ENCODE data around the gene AMELX. TPM values are rescaled to one million over a fixed set of nuclear protein-coding genes. Genes with fewer than 3 reads are reported as not detected.

Gene AMELX
- total RNA-seq (2021; fragmentation: NEBNext Ultra II Directional; extraction: Animal tissue kit (Norgen Biotek cat#: 25700)): not detected in 2 replicates
- not detected in 2 replicates for polyA plus RNA-seq (2011; rRNA removed)
- polyA plus RNA-seq (2011; cell fraction: cytosol; rRNA removed): not detected
- not detected for polyA plus RNA-seq (2011; cell fraction: nucleus; rRNA removed)
- polyA plus RNA-seq (2012, experiment 1 of 2): not detected in 4 replicates
- polyA plus RNA-seq (2012, experiment 2 of 2): not detected
- polyA plus RNA-seq (2013, experiment 1 of 2): not detected
- polyA plus RNA-seq (2013, experiment 2 of 2): not detected
- not detected in 2 replicates for polyA minus RNA-seq (2011; rRNA and poly(A)+ RNA removed)
- polyA minus RNA-seq (2011; cell fraction: cytosol; rRNA and poly(A)+ RNA removed): not detected
- polyA minus RNA-seq (2011; cell fraction: nucleus; rRNA and poly(A)+ RNA removed): not detected
- long read RNA-seq, experiment 1: 0 reads
- long read RNA-seq, experiment 2: 0 reads

DNA sequence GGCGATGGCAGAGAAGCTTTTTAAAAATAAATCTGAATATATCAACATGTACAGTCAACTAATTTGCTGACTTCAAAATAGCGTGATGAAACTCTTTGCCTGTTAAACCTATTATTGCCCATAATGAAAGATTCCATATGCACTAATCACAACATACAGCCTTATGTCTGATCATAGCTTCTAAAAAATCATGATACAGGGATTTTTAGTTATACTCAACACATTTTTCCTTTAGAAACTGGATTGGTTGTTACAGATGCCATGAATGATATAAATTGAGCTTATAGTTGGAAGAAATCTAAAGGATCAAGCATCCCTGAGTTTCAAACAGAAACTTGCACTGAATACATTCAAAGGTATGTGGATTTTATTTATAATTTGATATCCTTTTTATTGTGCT lies at the start of gene AMELX:
TSS of gene AMELX (plus strand) at position 301 of the 400 bp plus-strand sequence. CDS start 1,376 bp downstream, outside the sequence.
- no peak within 1 kb of the TSS for H3K56ac ChIP-seq (replicated peaks; ENCODE audit: insufficient read length, low read depth, low read length)
- no peak within 1 kb of the TSS for H3K23ac ChIP-seq (ENCODE audit: insufficient read length)
- no peaks in the 10 kb centered on the region for H3K36me3 ChIP-seq (ENCODE audit: control insufficient read depth in 2 of 4, insufficient read depth in 4 of 4, low read length in 3 of 4)
- no peak within 1 kb of the TSS for H2AK5ac ChIP-seq (ENCODE audit: low read depth, low read length)
- no peaks in the 10 kb centered on the region for H3K79me2 ChIP-seq (ENCODE audit: control insufficient read depth in 1 of 2, insufficient read depth in 2 of 2, low read length in 2 of 2)
- 94% methylated on average over 2 of the region's 2 CpGs; no CpG with 5 or more reads in 1 of the 2 experiments for WGBS, 2 experiments (ENCODE audit: extremely low coverage in 1 of 2, insufficient coverage in 1 of 2, insufficient read length in 1 of 2, insufficient replicate concordance in 2 of 2, low coverage in 1 of 2, low lambda C conversion rate in 2 of 2, missing lambda C conversion rate in 1 of 2)
- H2BK20ac ChIP-seq (ENCODE audit: low read length): no peak within 1 kb of the TSS
- H3K4ac ChIP-seq (replicated peaks; ENCODE audit: insufficient read length, low read depth, low read length): no peak within 1 kb of the TSS
- DNase-seq (ENCODE audit: low read depth in 1 of 2, low spot score in 2 of 2) (no peak), FAIRE-seq (no peak)
- no peaks in the 10 kb centered on the region for H3K9me3 ChIP-seq (ENCODE audit: insufficient read depth in 2 of 2, low read depth in 1 of 2, low read length in 1 of 2)
- no peak within 1 kb of the TSS for H2AFZ ChIP-seq (ENCODE audit: low read length)
- CTCF ChIA-PET (ENCODE audit: partially characterized antibody): interaction anchor here (1.0 kb wide), 1 partner anchor 13 kb away, joined by 3 read pairs; no protein-coding TSS in a partner anchor
- H3K9ac ChIP-seq (replicated peaks in 1 of 4; ENCODE audit: extremely low read depth in 1 of 4, low read depth in 3 of 4, low read length in 3 of 4): no peak within 1 kb of the TSS
- H3K27ac ChIP-seq (ENCODE audit: low read depth, low read length): no peak within 1 kb of the TSS
- H3K14ac ChIP-seq (ENCODE audit: insufficient read length): no peak within 1 kb of the TSS
- no peaks in the 10 kb centered on the region for H3K27me3 ChIP-seq (replicated peaks in 1 of 4; ENCODE audit: control insufficient read depth in 3 of 4, extremely low read depth in 1 of 4, insufficient read depth in 3 of 4, low read length in 3 of 4)
- H4K8ac ChIP-seq (ENCODE audit: extremely low read depth, insufficient read depth, low read length): no peak within 1 kb of the TSS
- no peak within 1 kb of the TSS for H3K4me3 ChIP-seq (ENCODE audit: extremely low read depth in 1 of 4, insufficient read depth in 2 of 4, low read depth in 3 of 4, low read length in 4 of 4)
- no peak within 1 kb of the TSS for H2BK12ac ChIP-seq (ENCODE audit: low read depth, low read length)
- no peaks in the 10 kb centered on the region for H4K20me1 ChIP-seq (replicated peaks in 1 of 2; ENCODE audit: control insufficient read depth in 1 of 2, insufficient read depth in 2 of 2, low read length in 2 of 2)
- POLR2A ChIA-PET (ENCODE audit: partially characterized antibody): no interaction called here
- H4K5ac ChIP-seq (ENCODE audit: insufficient read length, low read depth, low read length): no peak within 1 kb of the TSS
- no peak within 1 kb of the TSS for H2BK15ac ChIP-seq (ENCODE audit: low read length)
- H3K79me1 ChIP-seq (ENCODE audit: low read depth, low read length): no peaks in the 10 kb centered on the region
- no peak within 1 kb of the TSS for H3K4me2 ChIP-seq (ENCODE audit: insufficient read depth in 1 of 2, low read depth in 2 of 2, low read length in 2 of 2)
- H3K18ac ChIP-seq (ENCODE audit: extremely low read depth, low read length): no peak within 1 kb of the TSS
- H2BK120ac ChIP-seq (replicated peaks; ENCODE audit: low read depth, low read length): no peak within 1 kb of the TSS
- no peak within 1 kb of the TSS for H4K91ac ChIP-seq (replicated peaks; ENCODE audit: insufficient read length, low read length)
- H3K23me2 ChIP-seq (ENCODE audit: low read depth, low read length): no peaks in the 10 kb centered on the region
- H3K4me1 ChIP-seq (replicated peaks in 1 of 4; ENCODE audit: control insufficient read depth in 3 of 4, insufficient read depth in 4 of 4, low read length in 3 of 4): no peaks in the 10 kb centered on the region
- no peak within 1 kb of the TSS for H2BK5ac ChIP-seq (ENCODE audit: low read depth, low read length)
- no peak for TF ChIP-seq FOSL1 (IDR thresholded peaks at IDR 0.05; ENCODE audit: insufficient read depth, low read depth, low read length)
- TF ChIP-seq CTBP2 (IDR thresholded peaks at IDR 0.05; ENCODE audit: borderline replicate concordance, insufficient read depth, insufficient read length, low read length): no peak
- no peak for TF ChIP-seq ZNF274 (IDR thresholded peaks at IDR 0.05; ENCODE audit: borderline replicate concordance, extremely low read depth, low read length)
- no peak for TF ChIP-seq NANOG (IDR thresholded peaks at IDR 0.05; ENCODE audit: insufficient read depth, low read depth, low read length, poor library complexity, severe bottlenecking)
- no peak for TF ChIP-seq SP1 (IDR thresholded peaks at IDR 0.05; ENCODE audit: low read depth, low read length)
- no peak for TF ChIP-seq CBX5 (IDR thresholded peaks at IDR 0.05; ENCODE audit: low read depth, low read length)
- TF ChIP-seq TAF1 (IDR thresholded peaks at IDR 0.05; ENCODE audit: low read depth, low read length): no peak
- TF ChIP-seq JUND (IDR thresholded peaks at IDR 0.05; ENCODE audit: low read length): no peak
- no peak for TF ChIP-seq MAFK (IDR thresholded peaks at IDR 0.05; ENCODE audit: low read depth, low read length)
- TF ChIP-seq, protein P1, sequence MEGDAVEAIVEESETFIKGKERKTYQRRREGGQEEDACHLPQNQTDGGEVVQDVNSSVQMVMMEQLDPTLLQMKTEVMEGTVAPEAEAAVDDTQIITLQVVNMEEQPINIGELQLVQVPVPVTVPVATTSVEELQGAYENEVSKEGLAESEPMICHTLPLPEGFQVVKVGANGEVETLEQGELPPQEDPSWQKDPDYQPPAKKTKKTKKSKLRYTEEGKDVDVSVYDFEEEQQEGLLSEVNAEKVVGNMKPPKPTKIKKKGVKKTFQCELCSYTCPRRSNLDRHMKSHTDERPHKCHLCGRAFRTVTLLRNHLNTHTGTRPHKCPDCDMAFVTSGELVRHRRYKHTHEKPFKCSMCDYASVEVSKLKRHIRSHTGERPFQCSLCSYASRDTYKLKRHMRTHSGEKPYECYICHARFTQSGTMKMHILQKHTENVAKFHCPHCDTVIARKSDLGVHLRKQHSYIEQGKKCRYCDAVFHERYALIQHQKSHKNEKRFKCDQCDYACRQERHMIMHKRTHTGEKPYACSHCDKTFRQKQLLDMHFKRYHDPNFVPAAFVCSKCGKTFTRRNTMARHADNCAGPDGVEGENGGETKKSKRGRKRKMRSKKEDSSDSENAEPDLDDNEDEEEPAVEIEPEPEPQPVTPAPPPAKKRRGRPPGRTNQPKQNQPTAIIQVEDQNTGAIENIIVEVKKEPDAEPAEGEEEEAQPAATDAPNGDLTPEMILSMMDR (IDR thresholded peaks at IDR 0.05; ENCODE audit: control extremely low read depth in 1 of 3, insufficient read depth in 1 of 3, low read depth in 1 of 3, low read length in 3 of 3): no peak
